Embryonic facial prominence (tissue), 1 donor: Measurements from ENCODE around the gene DNAJC30.
"Not testable (repeated sequence)": the region's sequence is repeated elsewhere in the genome, so short reads cannot be mapped to it uniquely, and the experiment has no call there.

Source experiments
- DNase-seq: peaks from one replicate; pipeline ENCODE4 v3.0.0-alpha.2; 2016; ENCODE audit errors: extremely low spot score

DNAJC30 gene

GRCh38 chr7:73682745-73683055, 553 bp downstream of the DNAJC30 start:
- DNase-seq: no peak

- DNase-seq: no peak
Measured at GRCh38 chr7:73681031-73681430, 2.2 kb downstream of the DNAJC30 start.

GRCh38 chr7:73680501-73680900, 2.8 kb downstream of the DNAJC30 start:
- no peak for DNase-seq

GRCh38 chr7:73679709-73680108, 3.5 kb downstream of the DNAJC30 start:
- DNase-seq: no peak

GRCh38 chr7:73678862-73679261, 4.4 kb downstream of the DNAJC30 start:
- DNase-seq: no peak

GRCh38 chr7:73676062-73676461, 7.2 kb downstream of the DNAJC30 start:
- not testable (repeated sequence) for DNase-seq

- DNase-seq: no peak
Measured at GRCh38 chr7:73674468-73675124, 8.7 kb downstream of the DNAJC30 start.

GRCh38 chr7:73671857-73672445, 11.3 kb downstream of the DNAJC30 start:
- no peak for DNase-seq

- DNase-seq: no peak
Measured at GRCh38 chr7:73671322-73671661, 12.0 kb downstream of the DNAJC30 start.

- DNase-seq: no peak
Measured at GRCh38 chr7:73669858-73670385, 13.3 kb downstream of the DNAJC30 start.

GRCh38 chr7:73669288-73669701, 14.0 kb downstream of the DNAJC30 start:
- DNase-seq: no peak

GRCh38 chr7:73668886-73669230, 14.4 kb downstream of the DNAJC30 start:
- DNase-seq: no peak

- DNase-seq: no peak
Measured at GRCh38 chr7:73668103-73668885, 15.0 kb downstream of the DNAJC30 start.

GRCh38 chr7:73667344-73668102, 15.7 kb downstream of the DNAJC30 start, which contains the start of gene VPS37D:
Gene VPS37D, plus strand, starts transcription at chr7:73667831. Its CDS starts 128 bp downstream, at chr7:73667959.
- peak; percentile 69 for DNase-seq

- DNase-seq: no peak
Measured at GRCh38 chr7:73663033-73663432, 20.2 kb downstream of the DNAJC30 start.

- DNase-seq: not testable (repeated sequence)
Measured at GRCh38 chr7:73660594-73660993, 22.7 kb downstream of the DNAJC30 start.

GRCh38 chr7:73659983-73660382, 23.3 kb downstream of the DNAJC30 start:
- DNase-seq: no peak

- DNase-seq: not testable (repeated sequence)
Measured at GRCh38 chr7:73655309-73655708, 27.9 kb downstream of the DNAJC30 start.

- DNase-seq: no peak
Measured at GRCh38 chr7:73652541-73652949, 30.7 kb downstream of the DNAJC30 start.

GRCh38 chr7:73650524-73650923, 32.7 kb downstream of the DNAJC30 start:
- no peak for DNase-seq

- DNase-seq: no peak
Measured at GRCh38 chr7:73649576-73649975, 33.7 kb downstream of the DNAJC30 start.
